A549 (cell line): ENCODE data around the gene FRMD4A.

Experiments used
- EHMT2 ChIP-seq: fragments of 200-600 bp; sonication (generic); IDR thresholded peaks from 2 replicates; pipeline ENCODE4 v1.6.1; 2016; ENCODE audit warnings: antibody characterized with exemption, low read depth, mild to moderate bottlenecking, moderate library complexity
- ELK1 ChIP-seq: fragments of 150-350 bp; IDR thresholded peaks from 2 replicates; pipeline ENCODE4 v1.6.1; 2014; ENCODE audit warnings: low read depth, mild to moderate bottlenecking, low read length
- EP300 ChIP-seq, 2 experiments: fragments of >200 bp; sonication (Bioruptor Twin); formaldehyde crosslinking; IDR thresholded peaks; 2 replicates in 1 of 2; 3 replicates in 1 of 2; pipeline ENCODE4 v1.6.1; 2016 to 2017
- MAX ChIP-seq: IDR thresholded peaks from 2 replicates; pipeline ENCODE4 v1.6.1; 2012
- PHF8 ChIP-seq: fragments of 200-600 bp; sonication (generic); IDR thresholded peaks from 2 replicates; pipeline ENCODE4 v1.6.1; 2016; ENCODE audit warnings: low read depth, mild to moderate bottlenecking, antibody characterized with exemption, moderate library complexity, borderline replicate concordance
- RCOR1 ChIP-seq: fragments of 150-350 bp; IDR thresholded peaks from 2 replicates; pipeline ENCODE4 v1.6.1; 2014; ENCODE audit warnings: antibody characterized with exemption, low read length, low read depth
- RFX5 ChIP-seq: fragments of 450-650 bp; IDR thresholded peaks from 2 replicates; pipeline ENCODE4 v1.7.1; 2014; ENCODE audit warnings: antibody characterized with exemption, mild to moderate bottlenecking, moderate library complexity
- TF ChIP-seq, protein P1 (sequence below): fragments of >200 bp; sonication (Bioruptor Twin); formaldehyde crosslinking; IDR thresholded peaks from 3 replicates; pipeline ENCODE4 v1.5.1; 2016

- TF ChIP-seq ELK1, result no peak
- TF ChIP-seq EHMT2, result no peak
- TF ChIP-seq, protein P1, sequence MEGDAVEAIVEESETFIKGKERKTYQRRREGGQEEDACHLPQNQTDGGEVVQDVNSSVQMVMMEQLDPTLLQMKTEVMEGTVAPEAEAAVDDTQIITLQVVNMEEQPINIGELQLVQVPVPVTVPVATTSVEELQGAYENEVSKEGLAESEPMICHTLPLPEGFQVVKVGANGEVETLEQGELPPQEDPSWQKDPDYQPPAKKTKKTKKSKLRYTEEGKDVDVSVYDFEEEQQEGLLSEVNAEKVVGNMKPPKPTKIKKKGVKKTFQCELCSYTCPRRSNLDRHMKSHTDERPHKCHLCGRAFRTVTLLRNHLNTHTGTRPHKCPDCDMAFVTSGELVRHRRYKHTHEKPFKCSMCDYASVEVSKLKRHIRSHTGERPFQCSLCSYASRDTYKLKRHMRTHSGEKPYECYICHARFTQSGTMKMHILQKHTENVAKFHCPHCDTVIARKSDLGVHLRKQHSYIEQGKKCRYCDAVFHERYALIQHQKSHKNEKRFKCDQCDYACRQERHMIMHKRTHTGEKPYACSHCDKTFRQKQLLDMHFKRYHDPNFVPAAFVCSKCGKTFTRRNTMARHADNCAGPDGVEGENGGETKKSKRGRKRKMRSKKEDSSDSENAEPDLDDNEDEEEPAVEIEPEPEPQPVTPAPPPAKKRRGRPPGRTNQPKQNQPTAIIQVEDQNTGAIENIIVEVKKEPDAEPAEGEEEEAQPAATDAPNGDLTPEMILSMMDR, result no peak
- TF ChIP-seq MAX, result no peak
- TF ChIP-seq PHF8, result no peak
- no peak for TF ChIP-seq EP300 (IDR thresholded peaks at IDR 0.05)
- no peak for TF ChIP-seq RCOR1
- TF ChIP-seq RFX5, result no peak
Measured at GRCh38 chr10:13862546-13863233, 468.0 kb downstream of the FRMD4A start.
